ENCODE results near the gene FGG.

The FGG gene

DNA sequence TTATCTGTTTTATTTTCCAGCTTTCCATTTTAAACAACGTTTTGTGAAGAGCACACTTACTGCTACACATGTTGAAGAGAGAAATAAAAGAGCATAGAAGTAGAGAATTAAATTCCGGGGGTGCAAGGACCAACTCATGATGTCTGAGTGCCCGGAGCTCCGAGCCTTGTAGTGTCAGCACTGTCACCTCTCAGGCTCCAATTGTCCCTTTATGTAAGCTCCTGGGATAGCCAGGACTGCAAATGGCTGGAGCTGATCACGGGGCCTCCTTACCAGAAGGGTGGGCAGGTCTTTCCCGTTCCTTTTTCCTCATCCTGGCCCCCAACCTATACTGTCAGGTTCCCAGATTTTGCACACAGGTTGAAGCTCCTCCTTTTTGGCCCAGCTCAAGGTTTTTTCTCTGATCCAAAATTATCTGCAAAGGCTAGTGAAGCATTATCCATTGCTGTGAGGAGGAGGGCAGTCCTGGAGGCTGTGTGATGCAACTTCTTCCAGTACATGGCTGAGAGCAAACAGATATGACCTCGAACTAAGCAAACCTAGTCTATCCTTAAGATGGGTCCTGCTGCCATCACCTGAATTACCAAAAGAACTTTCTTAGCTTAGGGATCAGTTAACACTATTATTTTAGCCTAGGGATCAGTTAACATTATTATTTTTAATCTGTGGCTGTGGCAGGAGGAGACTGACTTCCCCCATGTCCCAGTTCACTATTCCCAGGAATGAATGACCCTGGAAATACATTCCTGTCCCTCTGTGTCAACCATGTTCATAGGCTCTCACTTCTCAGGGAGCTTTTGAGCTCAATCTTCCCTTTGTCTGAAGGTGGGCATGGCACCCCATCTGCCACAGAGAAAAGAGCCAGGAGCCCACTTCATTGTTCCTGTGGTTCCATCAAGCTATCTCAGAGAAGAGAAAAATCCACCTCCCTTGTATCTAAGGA lies at the start of gene FGG:
TSS of gene FGG (minus strand) at position 185 of the 943 bp plus-strand sequence. CDS start at position 138, 47 bp downstream.
- DNase-seq (ENCODE audit: low read depth) = no peak
- no peak within 1 kb of the TSS for H3K4me3 ChIP-seq (replicated peaks; ENCODE audit: low read depth, low read length)
- TF ChIP-seq, protein P1, sequence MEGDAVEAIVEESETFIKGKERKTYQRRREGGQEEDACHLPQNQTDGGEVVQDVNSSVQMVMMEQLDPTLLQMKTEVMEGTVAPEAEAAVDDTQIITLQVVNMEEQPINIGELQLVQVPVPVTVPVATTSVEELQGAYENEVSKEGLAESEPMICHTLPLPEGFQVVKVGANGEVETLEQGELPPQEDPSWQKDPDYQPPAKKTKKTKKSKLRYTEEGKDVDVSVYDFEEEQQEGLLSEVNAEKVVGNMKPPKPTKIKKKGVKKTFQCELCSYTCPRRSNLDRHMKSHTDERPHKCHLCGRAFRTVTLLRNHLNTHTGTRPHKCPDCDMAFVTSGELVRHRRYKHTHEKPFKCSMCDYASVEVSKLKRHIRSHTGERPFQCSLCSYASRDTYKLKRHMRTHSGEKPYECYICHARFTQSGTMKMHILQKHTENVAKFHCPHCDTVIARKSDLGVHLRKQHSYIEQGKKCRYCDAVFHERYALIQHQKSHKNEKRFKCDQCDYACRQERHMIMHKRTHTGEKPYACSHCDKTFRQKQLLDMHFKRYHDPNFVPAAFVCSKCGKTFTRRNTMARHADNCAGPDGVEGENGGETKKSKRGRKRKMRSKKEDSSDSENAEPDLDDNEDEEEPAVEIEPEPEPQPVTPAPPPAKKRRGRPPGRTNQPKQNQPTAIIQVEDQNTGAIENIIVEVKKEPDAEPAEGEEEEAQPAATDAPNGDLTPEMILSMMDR (IDR thresholded peaks at IDR 0.05; ENCODE audit: low read length, missing control alignments) = no peak

DNA sequence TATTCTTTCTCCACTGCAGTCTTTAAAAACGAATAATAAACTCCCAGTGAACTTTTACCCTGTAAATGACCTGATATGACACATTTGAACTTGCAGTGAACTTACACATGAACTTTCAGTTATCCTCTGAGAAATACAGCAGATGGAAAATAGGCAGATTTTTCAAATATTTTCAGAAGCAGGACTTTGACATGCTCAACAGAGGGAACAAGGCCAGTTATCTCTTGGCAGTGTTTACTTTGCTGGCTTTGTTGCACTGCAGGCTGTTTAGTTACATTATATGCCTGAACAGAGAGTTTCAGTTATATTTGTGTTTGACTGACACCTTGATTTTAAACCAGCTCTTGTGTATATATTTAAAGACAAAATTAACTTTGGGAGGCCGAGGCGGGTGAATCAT lies 47.6 kb upstream of the FGG start:
- H3K4me3 ChIP-seq (replicated peaks; ENCODE audit: low read depth, low read length) = no peak overlapping the region
- peak; percentile 24 for DNase-seq (ENCODE audit: low read depth)
- TF ChIP-seq, protein P1 (IDR thresholded peaks at IDR 0.05; ENCODE audit: low read length, missing control alignments) = no peak

DNA sequence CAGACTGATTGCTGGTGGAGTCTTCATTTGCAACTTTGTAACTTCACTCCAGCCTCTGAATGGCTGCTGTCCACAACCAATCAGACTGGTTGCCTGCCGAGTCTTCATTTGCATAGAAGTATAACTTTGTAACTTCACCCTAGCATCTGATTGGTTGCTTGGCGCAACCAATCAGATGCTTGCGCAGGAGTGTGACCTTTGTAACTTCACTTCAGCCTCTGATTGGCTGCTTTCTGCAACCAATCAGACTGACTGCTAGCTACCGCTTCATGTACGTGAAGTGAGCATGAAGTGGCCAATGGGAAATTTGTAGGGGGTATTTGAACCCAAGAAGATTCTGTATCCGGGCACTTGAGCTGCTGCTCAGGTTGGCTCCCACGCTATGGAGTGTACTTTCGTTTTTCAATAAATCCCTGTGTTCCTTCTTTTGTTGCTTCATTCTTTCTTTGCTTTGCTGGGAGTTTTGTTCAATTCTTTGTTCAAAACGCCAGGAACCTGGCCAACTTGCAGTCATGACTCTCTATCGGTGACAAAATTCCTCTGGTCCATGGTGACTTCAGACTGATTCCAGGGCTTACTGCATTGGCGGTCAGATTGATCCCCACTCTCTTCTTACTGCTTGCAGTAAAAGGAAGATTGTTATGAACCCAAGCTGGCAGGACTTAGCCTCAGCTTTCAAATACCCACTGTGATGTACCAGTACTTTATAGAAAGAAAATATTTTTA lies 46.4 kb upstream of the FGG start:
- TF ChIP-seq, protein P1 (IDR thresholded peaks at IDR 0.05; ENCODE audit: low read length, missing control alignments) = no peak
- peak overlapping the region; percentile 42 for H3K4me3 ChIP-seq (replicated peaks; ENCODE audit: low read depth, low read length)
- DNase-seq (ENCODE audit: low read depth) = peak; percentile 9

DNA sequence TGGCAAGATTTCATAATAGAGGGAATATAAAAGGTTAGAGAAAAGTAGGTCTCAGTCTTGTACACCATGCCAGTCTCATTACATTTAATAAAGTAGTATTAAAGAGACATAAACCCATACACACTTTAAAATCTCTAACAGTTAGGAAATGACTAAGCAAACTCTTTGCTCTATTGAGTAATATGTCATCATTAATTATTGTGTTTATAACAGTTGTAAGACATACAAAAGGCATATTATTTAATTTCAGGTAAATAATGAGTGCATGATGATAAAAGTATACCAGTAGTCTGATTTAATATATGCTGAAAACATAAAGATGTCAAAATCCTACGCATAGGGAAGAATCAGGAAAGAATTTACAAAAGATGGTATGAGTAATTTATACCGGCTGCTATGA lies 31.0 kb upstream of the FGG start:
- peak; percentile 6 for DNase-seq (ENCODE audit: low read depth)
- no peak overlapping the region for H3K4me3 ChIP-seq (replicated peaks; ENCODE audit: low read depth, low read length)
- TF ChIP-seq, protein P1 (IDR thresholded peaks at IDR 0.05; ENCODE audit: low read length, missing control alignments) = no peak

DNA sequence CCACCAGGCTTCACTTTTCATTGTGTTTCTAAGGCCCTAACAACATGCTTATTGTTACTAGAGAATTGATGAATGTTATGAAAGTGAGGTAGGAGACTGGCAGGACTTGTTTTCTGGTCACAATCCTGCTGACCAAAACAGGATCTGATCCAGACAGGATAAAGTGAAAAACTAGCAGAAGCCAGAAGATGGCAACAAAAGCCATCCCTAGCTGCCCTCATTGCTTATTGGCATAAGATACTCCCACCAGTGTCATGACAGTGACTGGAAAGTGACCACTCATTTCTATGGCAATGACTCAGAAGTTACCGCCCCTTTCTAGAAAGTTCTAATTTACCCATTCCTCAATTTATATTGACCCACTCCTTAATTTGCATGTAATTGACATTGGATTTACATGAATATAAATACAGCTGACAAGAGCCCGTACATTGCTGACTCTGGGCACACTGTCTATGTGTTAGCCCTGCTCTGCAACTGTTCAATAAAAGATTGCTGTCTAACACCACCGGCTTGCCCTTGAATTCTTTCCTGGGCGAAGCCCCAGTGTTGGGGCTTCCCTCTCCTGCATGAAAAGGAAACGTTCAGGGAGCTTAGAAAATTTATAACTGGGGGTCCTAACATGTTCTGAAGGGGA lies 30.0 kb upstream of the FGG start:
- TF ChIP-seq, protein P1 (IDR thresholded peaks at IDR 0.05; ENCODE audit: low read length, missing control alignments) = no peak

DNA sequence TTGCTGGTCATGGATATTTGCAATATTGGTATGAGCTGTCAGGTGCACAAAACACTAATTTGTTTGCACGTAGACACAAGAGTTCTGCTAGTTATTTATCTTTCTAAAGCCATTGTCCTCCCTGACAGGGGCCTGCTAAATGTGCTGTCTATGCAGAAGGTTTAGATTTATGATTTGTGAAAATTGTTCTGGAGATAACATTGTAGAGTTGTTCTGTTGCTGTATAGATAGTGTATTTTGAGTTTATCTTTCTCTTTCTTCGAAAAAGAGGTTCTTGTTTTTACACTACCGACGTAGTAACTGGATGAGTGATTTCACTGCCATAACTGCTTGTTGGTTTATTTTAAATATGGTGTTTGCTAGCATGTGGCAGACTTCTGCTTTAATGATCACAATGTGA lies 28.5 kb upstream of the FGG start:
- no peak overlapping the region for H3K4me3 ChIP-seq (replicated peaks; ENCODE audit: low read depth, low read length)
- DNase-seq (ENCODE audit: low read depth) = no peak
- TF ChIP-seq, protein P1 (IDR thresholded peaks at IDR 0.05; ENCODE audit: low read length, missing control alignments) = no peak

More for the DNA sequence above, 30.0 kb upstream of the FGG start:
- DNase-seq (ENCODE audit: low read depth) = no peak
- H3K4me3 ChIP-seq (replicated peaks; ENCODE audit: low read depth, low read length) = no peak overlapping the region

All from fibroblast of pulmonary artery (primary cell).